Measurements from ENCODE around the gene PPTC7.
"Not testable (repeated sequence)": the region's sequence is repeated elsewhere in the genome, so short reads cannot be mapped to it uniquely, and the experiment has no call there.

The PPTC7 gene

DNA sequence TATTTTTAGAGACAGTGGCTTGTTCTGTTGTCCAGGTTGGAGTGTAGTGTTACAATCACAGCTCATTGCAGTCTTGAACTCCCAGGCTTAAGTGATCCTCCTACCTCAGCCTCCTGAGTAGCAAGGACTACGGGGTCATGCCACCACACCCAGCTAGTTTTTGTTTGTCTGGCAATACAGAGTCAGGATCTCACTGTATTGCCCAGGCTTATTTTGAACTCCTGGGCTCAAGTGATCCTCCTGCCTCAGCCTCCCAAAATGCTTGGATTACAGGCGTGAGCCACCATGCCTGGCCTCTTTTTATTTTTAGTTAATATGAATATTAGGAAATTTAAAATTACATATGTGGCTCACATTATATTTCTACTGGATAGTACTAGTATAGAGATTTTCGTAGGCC, 28.9 kb downstream of the PPTC7 start:
- no peak for TF ChIP-seq POLR2A (IDR thresholded peaks at IDR 0.05; ENCODE audit: low read depth, low read length)
- TF ChIP-seq POLR2AphosphoS5 (IDR thresholded peaks at IDR 0.05; ENCODE audit: low read depth, low read length), result no peak
- TF ChIP-seq TAF1 (IDR thresholded peaks at IDR 0.05; ENCODE audit: borderline replicate concordance, low read depth, low read length), result no peak
- DNase-seq (ENCODE audit: insufficient read length) (no peak), FAIRE-seq (no peak)

DNA sequence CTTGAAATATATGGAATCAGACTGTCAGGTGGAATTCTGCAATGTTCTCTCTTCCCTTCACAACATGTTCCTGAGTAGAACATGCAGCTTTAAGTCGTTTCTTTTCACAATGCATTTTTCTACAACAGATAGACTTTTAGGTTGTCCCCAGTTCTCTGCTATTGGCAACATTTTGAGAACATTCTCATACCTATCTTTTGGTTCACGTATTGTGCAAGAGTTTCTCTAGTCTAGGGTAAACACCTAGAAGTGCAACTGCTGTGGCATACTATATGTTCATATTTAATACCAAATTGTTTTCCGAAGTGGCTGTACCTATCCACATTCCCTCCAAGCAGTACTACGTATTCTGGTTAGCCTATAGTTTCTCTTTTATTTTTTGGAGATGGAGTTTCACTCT, 32.1 kb downstream of the PPTC7 start:
- no peak for TF ChIP-seq TAF1 (IDR thresholded peaks at IDR 0.05; ENCODE audit: borderline replicate concordance, low read depth, low read length)
- no peak for TF ChIP-seq POLR2A (IDR thresholded peaks at IDR 0.05; ENCODE audit: low read depth, low read length)
- no peak for TF ChIP-seq POLR2AphosphoS5 (IDR thresholded peaks at IDR 0.05; ENCODE audit: low read depth, low read length)
- no peak for FAIRE-seq
- no peak for DNase-seq (ENCODE audit: insufficient read length)

DNA sequence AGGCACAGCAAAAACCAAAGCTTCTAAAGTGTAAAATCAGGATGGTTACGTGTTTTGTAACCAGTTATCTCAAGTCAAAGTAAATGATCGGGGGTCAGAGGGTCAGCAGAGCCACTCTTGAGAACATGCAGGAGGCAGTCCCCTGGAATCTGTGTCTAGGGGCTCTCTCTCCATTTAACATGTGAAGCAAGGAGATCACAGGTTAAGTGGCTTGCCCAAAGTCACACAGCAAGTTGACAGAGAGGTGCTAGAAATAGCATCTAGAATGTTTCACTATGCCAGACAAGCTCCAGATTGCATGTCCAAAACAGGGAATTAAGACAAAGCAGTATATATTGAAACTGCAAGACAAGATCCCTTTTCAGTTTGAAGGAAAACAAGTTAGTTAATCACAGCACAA, 33.4 kb downstream of the PPTC7 start:
- FAIRE-seq (no peak), DNase-seq (ENCODE audit: insufficient read length) (no peak)
- TF ChIP-seq POLR2A (IDR thresholded peaks at IDR 0.05; ENCODE audit: low read depth, low read length) (no peak), POLR2AphosphoS5 (IDR thresholded peaks at IDR 0.05; ENCODE audit: low read depth, low read length) (no peak), TAF1 (IDR thresholded peaks at IDR 0.05; ENCODE audit: borderline replicate concordance, low read depth, low read length) (no peak)

DNA sequence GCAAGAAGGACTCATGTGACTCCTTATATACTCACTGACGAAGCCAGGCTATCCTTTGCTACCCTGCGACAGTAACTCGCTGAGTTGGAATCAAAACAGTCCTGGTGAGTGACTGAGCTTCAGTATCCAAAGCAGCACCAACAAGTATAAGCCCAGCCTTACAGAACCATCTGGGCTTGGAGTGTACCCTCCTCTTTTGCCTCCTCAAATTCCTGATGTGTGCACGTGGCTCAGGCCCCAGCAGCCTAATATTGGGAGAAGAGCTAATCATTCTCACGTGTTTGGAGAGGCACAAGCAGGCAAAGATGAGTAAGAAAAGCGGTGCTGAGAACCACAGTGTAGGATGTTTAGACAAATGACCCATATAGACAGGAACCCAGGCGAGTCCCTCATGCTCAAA, 34.4 kb downstream of the PPTC7 start:
- TF ChIP-seq POLR2A (IDR thresholded peaks at IDR 0.05; ENCODE audit: low read depth, low read length) (no peak), TAF1 (IDR thresholded peaks at IDR 0.05; ENCODE audit: borderline replicate concordance, low read depth, low read length) (no peak), POLR2AphosphoS5 (IDR thresholded peaks at IDR 0.05; ENCODE audit: low read depth, low read length) (no peak)
- DNase-seq (ENCODE audit: insufficient read length) (no peak), FAIRE-seq (no peak)

DNA sequence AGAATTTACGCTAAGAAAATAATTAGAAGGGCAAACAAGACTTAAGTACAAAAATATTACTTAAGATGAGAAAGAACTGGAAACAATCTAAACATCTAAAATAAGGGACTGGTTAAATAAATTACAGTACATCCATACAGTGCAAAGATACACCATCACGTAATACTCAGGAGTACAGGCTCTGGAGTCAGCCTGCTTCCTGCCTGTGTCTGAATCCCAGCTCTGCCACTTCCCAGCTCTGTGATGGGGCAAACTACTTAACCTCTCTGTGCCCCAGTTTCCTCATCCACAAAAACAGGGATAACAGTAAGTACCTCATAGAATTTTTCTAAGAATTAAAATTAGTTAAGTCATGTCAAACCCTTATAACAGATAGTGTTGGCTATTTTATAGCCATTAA, 36.0 kb downstream of the PPTC7 start:
- DNase-seq (ENCODE audit: insufficient read length) (no peak), FAIRE-seq (no peak)

DNA sequence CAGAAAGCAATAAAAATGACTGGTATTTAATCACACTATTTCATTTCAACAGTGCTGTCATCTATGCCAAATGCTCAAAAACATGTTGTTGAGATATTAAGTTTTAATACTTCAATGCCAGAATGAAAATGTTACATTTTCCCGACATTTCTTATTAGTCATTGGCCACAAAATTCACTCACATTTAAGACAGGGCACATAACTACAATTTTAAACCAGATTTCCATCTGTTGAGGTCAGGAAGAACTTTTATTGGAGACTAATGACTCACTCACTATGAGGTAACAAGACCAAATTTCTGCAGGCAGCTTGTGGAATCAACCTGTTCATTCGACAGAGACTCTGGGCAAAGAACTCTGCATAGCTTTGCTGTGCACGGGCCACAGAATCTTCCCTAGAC, 36.8 kb downstream of the PPTC7 start:
- FAIRE-seq (no peak), DNase-seq (ENCODE audit: insufficient read length) (no peak)
- TF ChIP-seq POLR2AphosphoS5 (IDR thresholded peaks at IDR 0.05; ENCODE audit: low read depth, low read length) (no peak), TAF1 (IDR thresholded peaks at IDR 0.05; ENCODE audit: borderline replicate concordance, low read depth, low read length) (no peak), POLR2A (IDR thresholded peaks at IDR 0.05; ENCODE audit: low read depth, low read length) (no peak)

More for the DNA sequence above, 36.0 kb downstream of the PPTC7 start:
- TF ChIP-seq POLR2AphosphoS5 (IDR thresholded peaks at IDR 0.05; ENCODE audit: low read depth, low read length), result no peak
- TF ChIP-seq TAF1 (IDR thresholded peaks at IDR 0.05; ENCODE audit: borderline replicate concordance, low read depth, low read length), result no peak
- TF ChIP-seq POLR2A (IDR thresholded peaks at IDR 0.05; ENCODE audit: low read depth, low read length), result no peak

DNA sequence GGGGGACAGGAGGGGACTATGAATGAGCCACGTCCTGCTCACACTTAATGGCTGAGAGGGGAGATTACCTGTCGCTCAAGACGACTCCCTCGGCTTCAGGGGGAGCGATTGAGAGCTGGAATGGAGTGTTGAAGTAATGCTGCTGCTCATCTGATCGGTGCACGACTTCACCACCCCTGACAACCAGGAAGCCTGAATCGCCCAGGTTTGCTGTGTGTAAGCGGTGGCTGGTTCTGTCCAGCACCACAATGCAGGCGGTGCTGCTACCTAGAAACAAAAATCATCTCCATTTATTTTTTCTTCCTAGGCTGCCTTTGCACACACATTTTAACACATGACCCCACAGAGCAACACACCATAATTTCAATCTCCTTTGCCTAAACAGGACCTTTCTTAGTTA, 37.3 kb downstream of the PPTC7 start:
- no peak for TF ChIP-seq TAF1 (IDR thresholded peaks at IDR 0.05; ENCODE audit: borderline replicate concordance, low read depth, low read length)
- no peak for TF ChIP-seq POLR2AphosphoS5 (IDR thresholded peaks at IDR 0.05; ENCODE audit: low read depth, low read length)
- TF ChIP-seq POLR2A (IDR thresholded peaks at IDR 0.05; ENCODE audit: low read depth, low read length), result no peak
- FAIRE-seq (no peak), DNase-seq (ENCODE audit: insufficient read length) (no peak)

DNA sequence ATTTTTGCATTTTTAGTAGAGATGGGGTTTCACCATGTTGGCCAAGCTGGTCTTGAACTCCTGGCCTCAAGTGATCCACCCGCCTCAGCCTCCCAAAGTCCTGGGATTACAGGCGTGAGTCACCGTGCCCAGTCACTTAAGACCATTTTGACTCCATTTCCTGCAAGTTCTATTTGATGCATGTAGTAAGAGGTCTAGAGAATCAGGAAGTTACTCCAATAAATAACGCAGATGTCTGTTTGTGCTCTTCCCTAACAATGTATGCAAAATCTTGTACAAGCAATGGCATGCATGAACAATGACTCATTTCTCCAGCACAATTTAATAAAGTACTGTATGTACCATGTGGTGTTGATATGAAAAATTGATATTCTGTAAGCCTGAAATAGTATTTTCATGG, 37.9 kb downstream of the PPTC7 start:
- not testable (repeated sequence) for FAIRE-seq; DNase-seq (ENCODE audit: insufficient read length)

DNA sequence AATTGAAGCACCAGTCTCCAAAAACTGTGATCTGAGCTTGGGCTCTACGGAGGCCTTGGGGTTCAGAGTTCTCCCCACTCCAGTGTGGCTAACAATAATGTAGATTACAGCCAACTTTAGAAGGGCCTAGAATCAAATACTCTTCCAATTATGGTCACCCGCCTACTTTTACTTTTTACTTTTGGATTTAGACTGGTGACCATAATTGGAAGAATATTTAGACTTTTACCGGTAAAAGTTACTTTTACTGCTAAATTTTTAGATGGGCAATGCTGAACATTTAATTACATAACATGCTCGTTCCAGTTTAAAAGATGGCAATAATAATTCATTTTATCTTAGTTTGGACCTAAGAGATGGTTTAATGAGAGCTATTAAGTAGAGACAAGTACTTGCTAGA, 39.2 kb downstream of the PPTC7 start:
- no peak for DNase-seq (ENCODE audit: insufficient read length)
- no peak for FAIRE-seq
- TF ChIP-seq POLR2AphosphoS5 (IDR thresholded peaks at IDR 0.05; ENCODE audit: low read depth, low read length) (no peak), POLR2A (IDR thresholded peaks at IDR 0.05; ENCODE audit: low read depth, low read length) (no peak), TAF1 (IDR thresholded peaks at IDR 0.05; ENCODE audit: borderline replicate concordance, low read depth, low read length) (no peak)

DNA sequence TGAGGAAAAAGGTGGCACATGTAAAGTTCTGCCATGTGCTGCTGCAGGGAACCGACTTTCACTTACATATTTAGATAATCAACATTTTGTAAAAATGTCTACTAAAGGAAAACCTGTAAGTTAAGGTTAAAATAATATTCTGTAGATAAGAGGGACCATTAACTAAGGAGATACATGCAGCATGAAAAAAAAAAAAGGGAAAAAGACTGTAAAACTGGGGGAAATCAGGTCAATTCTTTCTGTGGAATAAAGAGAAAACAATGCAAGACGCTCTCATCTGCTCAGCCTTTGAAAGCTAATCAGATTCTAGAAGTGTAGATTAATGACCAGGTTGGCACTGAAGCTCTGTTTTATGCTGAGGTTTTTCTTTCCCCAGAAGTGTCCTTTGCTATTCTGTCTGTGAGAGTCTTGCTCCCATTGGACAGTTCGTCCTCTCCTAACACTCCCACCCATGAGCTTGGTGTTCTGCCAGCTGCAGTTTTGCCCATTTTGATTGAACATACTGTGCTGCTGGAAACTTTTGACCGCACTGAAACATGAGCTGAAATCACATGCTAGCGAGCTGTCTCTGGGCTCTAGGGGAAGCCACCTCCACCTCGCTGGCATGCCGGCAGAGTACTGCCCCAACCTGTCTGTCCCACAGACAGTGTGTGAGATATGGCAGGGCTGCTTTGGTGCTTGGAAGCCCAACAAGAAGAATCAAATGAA, 39.7 kb downstream of the PPTC7 start:
- no peak for TF ChIP-seq POLR2AphosphoS5 (IDR thresholded peaks at IDR 0.05; ENCODE audit: low read depth, low read length)
- DNase-seq (ENCODE audit: insufficient read length) (no peak), FAIRE-seq (no peak)

DNA sequence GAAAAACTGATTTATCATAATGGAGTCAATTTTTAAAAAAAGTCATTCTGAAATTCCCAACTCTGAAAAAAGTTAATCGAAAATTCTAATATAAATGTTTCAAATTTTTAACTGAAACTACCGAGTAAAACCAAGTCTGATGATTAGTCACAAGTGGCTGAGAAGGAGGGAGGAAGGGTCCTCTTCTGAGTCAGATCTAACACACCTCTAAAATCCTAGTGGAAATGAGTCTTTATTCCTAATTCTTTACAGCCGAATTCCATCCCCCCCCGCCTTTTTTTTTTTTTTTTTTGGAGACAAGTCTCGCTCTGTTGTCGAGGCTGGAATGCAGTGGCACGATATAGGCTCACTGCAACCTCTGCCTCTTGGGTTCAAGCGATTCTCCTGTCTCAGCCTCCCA, 43.1 kb downstream of the PPTC7 start:
- DNase-seq (ENCODE audit: insufficient read length) (no peak), FAIRE-seq (no peak)
- TF ChIP-seq POLR2A (IDR thresholded peaks at IDR 0.05; ENCODE audit: low read depth, low read length) (no peak), POLR2AphosphoS5 (IDR thresholded peaks at IDR 0.05; ENCODE audit: low read depth, low read length) (no peak), TAF1 (IDR thresholded peaks at IDR 0.05; ENCODE audit: borderline replicate concordance, low read depth, low read length) (no peak)

DNA sequence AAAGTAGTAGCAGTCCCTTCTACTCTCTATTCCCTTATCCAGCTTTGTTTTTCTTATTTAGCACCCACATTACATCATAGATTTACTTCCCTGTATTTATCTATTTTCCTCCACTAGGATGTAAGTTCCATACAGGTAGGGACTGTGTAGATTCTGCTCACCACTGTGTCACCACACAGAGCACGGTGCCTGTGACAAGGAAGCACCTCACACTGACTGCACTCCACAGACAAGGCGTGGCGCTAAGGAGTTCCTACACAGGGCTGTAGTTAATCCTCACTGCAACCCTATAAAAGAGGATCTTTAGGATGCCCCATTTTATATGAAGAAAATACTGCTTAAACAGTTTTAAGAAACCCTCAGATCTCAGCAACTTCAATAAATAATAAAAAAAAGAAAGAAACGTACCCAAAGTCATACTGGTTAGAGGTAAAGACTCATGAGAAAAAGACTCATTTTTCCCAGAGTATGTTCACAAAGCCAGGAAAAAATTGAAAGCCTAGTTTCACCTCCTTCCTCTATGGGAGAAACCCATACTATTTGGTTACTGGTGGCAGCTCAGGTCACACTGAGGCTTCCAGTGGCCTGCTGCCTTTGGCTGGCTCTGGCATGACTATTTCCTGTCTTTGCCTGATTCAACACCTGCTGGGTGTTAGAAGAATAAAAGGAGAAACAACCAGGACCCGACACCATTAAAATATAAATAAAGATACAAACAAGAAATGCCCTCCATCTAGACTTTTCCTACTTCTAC, 44.1 kb downstream of the PPTC7 start:
- FAIRE-seq (no peak), DNase-seq (ENCODE audit: insufficient read length) (no peak)
- no peak for TF ChIP-seq POLR2AphosphoS5 (IDR thresholded peaks at IDR 0.05; ENCODE audit: low read depth, low read length)
- TF ChIP-seq POLR2A (IDR thresholded peaks at IDR 0.05; ENCODE audit: low read depth, low read length), result no peak
- no peak for TF ChIP-seq TAF1 (IDR thresholded peaks at IDR 0.05; ENCODE audit: borderline replicate concordance, low read depth, low read length)
